ENCODE results near the gene SPATA6L. TPM values are rescaled to one million over a fixed set of nuclear protein-coding genes. Genes with fewer than 3 reads are reported as not detected.
"Not testable (repeated sequence)": the region's sequence is repeated elsewhere in the genome, so short reads cannot be mapped to it uniquely, and the experiment has no call there.

The SPATA6L gene
- total RNA-seq, 4 donors from 2014 or later, result 14.3 to 21.0 (median 16.9) TPM

GRCh38 chr9:4617752-4618151, 48.5 kb downstream of the SPATA6L start:
- TF ChIP-seq, protein P1, sequence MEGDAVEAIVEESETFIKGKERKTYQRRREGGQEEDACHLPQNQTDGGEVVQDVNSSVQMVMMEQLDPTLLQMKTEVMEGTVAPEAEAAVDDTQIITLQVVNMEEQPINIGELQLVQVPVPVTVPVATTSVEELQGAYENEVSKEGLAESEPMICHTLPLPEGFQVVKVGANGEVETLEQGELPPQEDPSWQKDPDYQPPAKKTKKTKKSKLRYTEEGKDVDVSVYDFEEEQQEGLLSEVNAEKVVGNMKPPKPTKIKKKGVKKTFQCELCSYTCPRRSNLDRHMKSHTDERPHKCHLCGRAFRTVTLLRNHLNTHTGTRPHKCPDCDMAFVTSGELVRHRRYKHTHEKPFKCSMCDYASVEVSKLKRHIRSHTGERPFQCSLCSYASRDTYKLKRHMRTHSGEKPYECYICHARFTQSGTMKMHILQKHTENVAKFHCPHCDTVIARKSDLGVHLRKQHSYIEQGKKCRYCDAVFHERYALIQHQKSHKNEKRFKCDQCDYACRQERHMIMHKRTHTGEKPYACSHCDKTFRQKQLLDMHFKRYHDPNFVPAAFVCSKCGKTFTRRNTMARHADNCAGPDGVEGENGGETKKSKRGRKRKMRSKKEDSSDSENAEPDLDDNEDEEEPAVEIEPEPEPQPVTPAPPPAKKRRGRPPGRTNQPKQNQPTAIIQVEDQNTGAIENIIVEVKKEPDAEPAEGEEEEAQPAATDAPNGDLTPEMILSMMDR (IDR thresholded peaks at IDR 0.05), result no peak
- no peak for TF ChIP-seq POLR2A (IDR thresholded peaks at IDR 0.05)
- intact Hi-C loops (cut with DNase I), result no loop called here
- 83 to 85% methylated on average over 3 of the region's 3 CpGs for WGBS, 2 donors
- no peak overlapping the region for H3K4me3 ChIP-seq (replicated peaks in 1 of 3)
- no peaks in the 10 kb centered on the region for H3K9me3 ChIP-seq
- no peak for DNase-seq
- no peaks in the 10 kb centered on the region for H3K36me3 ChIP-seq
- no peaks in the 10 kb centered on the region for H3K27me3 ChIP-seq
- H3K27ac ChIP-seq, result no peak overlapping the region
- peaks cover 0 to 3% of the 10 kb centered on the region in 2 donors for H3K4me1 ChIP-seq

DNA sequence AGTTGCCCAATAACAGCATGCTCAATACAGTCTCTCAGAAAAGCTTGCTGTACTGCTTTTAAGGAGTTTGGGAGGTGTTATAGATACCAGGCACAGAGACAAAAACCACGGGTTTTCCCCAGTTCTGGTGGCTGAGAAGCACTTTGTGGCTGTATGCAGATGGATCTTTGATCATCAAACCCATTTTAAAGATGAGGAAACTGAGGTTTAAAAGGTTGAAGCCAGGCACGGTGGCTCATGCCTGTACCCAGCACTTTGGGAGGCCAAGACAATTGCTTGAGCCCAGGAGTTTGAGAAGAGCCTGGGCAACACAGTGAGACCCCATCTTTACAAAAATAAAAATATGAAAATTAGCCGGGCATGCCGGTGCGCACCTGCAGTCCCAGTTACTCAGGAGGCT, 50.5 kb downstream of the SPATA6L start:
- TF ChIP-seq, protein P1 (IDR thresholded peaks at IDR 0.05), result no peak
- TF ChIP-seq POLR2A (IDR thresholded peaks at IDR 0.05), result no peak

GRCh38 chr9:4615251-4615650, 51.0 kb downstream of the SPATA6L start:
- Histone ChIP-seq H3K27me3 (no peaks in the 10 kb centered on the region), H3K27ac (no peak overlapping the region), H3K4me1 (no peaks in the 10 kb centered on the region), H3K36me3 (no peaks in the 10 kb centered on the region), H3K9me3 (no peaks in the 10 kb centered on the region), H3K4me3 (replicated peaks in 1 of 3) (no peak overlapping the region)
- WGBS, 2 donors, result 78 to 83% methylated on average over 4 of the region's 4 CpGs
- no peak for DNase-seq
- intact Hi-C loops (cut with DNase I), result no loop called here
- TF ChIP-seq POLR2A (IDR thresholded peaks at IDR 0.05), result no peak
- TF ChIP-seq, protein P1 (IDR thresholded peaks at IDR 0.05), result no peak

More for the DNA sequence above, 50.5 kb downstream of the SPATA6L start:
- intact Hi-C loops (cut with DNase I), result no loop called here
- WGBS, 2 donors, result 85 to 94% methylated on average over 5 of the region's 5 CpGs
- no peak overlapping the region for H3K27ac ChIP-seq
- no peak for DNase-seq
- no peaks in the 10 kb centered on the region for H3K36me3 ChIP-seq
- no peaks in the 10 kb centered on the region for H3K27me3 ChIP-seq
- no peaks in the 10 kb centered on the region for H3K4me1 ChIP-seq
- no peak overlapping the region for H3K4me3 ChIP-seq (replicated peaks in 1 of 3)
- H3K9me3 ChIP-seq, result no peaks in the 10 kb centered on the region

GRCh38 chr9:4614627-4615026, 51.7 kb downstream of the SPATA6L start:
- 85 to 88% methylated on average over 1 of the region's 1 CpG for WGBS, 2 donors
- DNase-seq, result no peak
- intact Hi-C loops (cut with DNase I), result no loop called here

GRCh38 chr9:4606033-4606432, 60.2 kb downstream of the SPATA6L start:
- H3K4me3 ChIP-seq (replicated peaks in 1 of 3); H3K4me1 ChIP-seq; intact Hi-C loops (cut with DNase I); H3K27me3 ChIP-seq; H3K9me3 ChIP-seq; DNase-seq; H3K36me3 ChIP-seq; H3K27ac ChIP-seq: not testable (repeated sequence)
- 85 to 100% methylated on average over 2 to 7 of the region's 15 CpGs for whole genome bisulfite sequencing, 2 donors

More at GRCh38 chr9:4614627-4615026, 51.7 kb downstream of the SPATA6L start:
- no peaks in the 10 kb centered on the region for H3K27me3 ChIP-seq
- TF ChIP-seq, protein P1 (IDR thresholded peaks at IDR 0.05), result no peak
- TF ChIP-seq POLR2A (IDR thresholded peaks at IDR 0.05), result no peak
- no peaks in the 10 kb centered on the region for H3K4me1 ChIP-seq
- no peaks in the 10 kb centered on the region for H3K9me3 ChIP-seq
- H3K27ac ChIP-seq, result no peak overlapping the region
- no peak overlapping the region for H3K4me3 ChIP-seq (replicated peaks in 1 of 3)
- H3K36me3 ChIP-seq, result no peaks in the 10 kb centered on the region

- H3K9me3 ChIP-seq, result no peaks in the 10 kb centered on the region
- H3K27me3 ChIP-seq, result no peaks in the 10 kb centered on the region
- TF ChIP-seq, protein P1 (IDR thresholded peaks at IDR 0.05), result peak; percentile 46 to 87 (median 74)
- no peak for TF ChIP-seq POLR2A (IDR thresholded peaks at IDR 0.05)
- H3K36me3 ChIP-seq, result no peaks in the 10 kb centered on the region
- H3K27ac ChIP-seq, result no peak overlapping the region
- intact Hi-C loops (cut with DNase I), result no loop called here
- DNase-seq, result peak; percentile 75 to 78
- peaks cover 0 to 3% of the 10 kb centered on the region in 2 donors for H3K4me1 ChIP-seq
- H3K4me3 ChIP-seq (replicated peaks in 1 of 3), result no peak overlapping the region
Measured at GRCh38 chr9:4604678-4605095, 61.6 kb downstream of the SPATA6L start.

Measured in thyroid gland (tissue), 4 donors.